Activated CD8-positive, alpha-beta T cell treated with anti-CD3 and anti-CD28 coated beads, Interleukin-2, amount 10 ng/mL, durations not matched to agents 7 days and 5 days (primary cell): Measurements from ENCODE around the gene AMY2B. TPM values are rescaled to one million over a fixed set of nuclear protein-coding genes. Genes with fewer than 3 reads are reported as not detected.

Source experiments
- total RNA-seq, 2 experiments: library from RNA; stranded (reverse); gene quantifications; one replicate each; pipeline ENCODE4 v1.2.3, GENCODE V29; 2021

Gene AMY2B
- total RNA-seq, 2 experiments from 2014 or later, result 5.2 to 6.7 TPM

Other genes starting within 250 kb of the AMY2B start
- gene RNPC3, start 45.9 kb upstream of the AMY2B start, total RNA-seq, result 10 to 100 TPM; 20.6 to 22.2 TPM
- not detected for gene AMY2A, start 45.8 kb downstream of the AMY2B start, total RNA-seq
- gene AMY1A, start 84.2 kb downstream of the AMY2B start, total RNA-seq, result not detected
- not detected for gene AMY1B, start 124.6 kb downstream of the AMY2B start, total RNA-seq
- gene AMY1C, start 178.3 kb downstream of the AMY2B start, total RNA-seq, result not detected